DOHH2 (cell line): ENCODE data around the gene PPP1R11.
A peak's percentile ranks its signal among the peaks of the same experiment; 100 is the strongest.

ENCODE experiments used
- H3F3A ChIP-seq: fragments of 200-600 bp; sonication (generic), shearing (Covaris generic); 2 replicates; pipeline ENCODE4 v1.6.0; 2016; ENCODE audit warnings: antibody characterized with exemption, mild to moderate bottlenecking; ENCODE audit not compliant: control insufficient read depth, insufficient read depth
- H3K27ac ChIP-seq: fragments of 200-600 bp; sonication (generic); 2 replicates; pipeline ENCODE4 v1.5.1; 2014; ENCODE audit warnings: low read depth, mild to moderate bottlenecking, low read length, moderate library complexity
- H3K27me3 ChIP-seq: fragments of 200-600 bp; sonication (generic); 2 replicates; pipeline ENCODE4 v1.6.1; 2014; ENCODE audit warnings: mild to moderate bottlenecking, low read length, mixed read lengths; ENCODE audit not compliant: control insufficient read depth
- H3K36me3 ChIP-seq: fragments of 200-600 bp; sonication (generic); 2 replicates; pipeline ENCODE4 v1.6.1; 2014; ENCODE audit warnings: mild to moderate bottlenecking, low read length, moderate library complexity, mixed read lengths; ENCODE audit not compliant: control insufficient read depth
- H3K4me1 ChIP-seq: fragments of 200-600 bp; sonication (generic); 2 replicates; pipeline ENCODE4 v1.6.1; 2014; ENCODE audit warnings: mild to moderate bottlenecking, low read length, mixed read lengths; ENCODE audit not compliant: control insufficient read depth
- H3K4me2 ChIP-seq: fragments of 200-600 bp; sonication (generic); 2 replicates; pipeline ENCODE4 v1.6.0; 2014; ENCODE audit warnings: mild to moderate bottlenecking, low read length, moderate library complexity
- H3K4me3 ChIP-seq: fragments of 200-600 bp; sonication (generic); 2 replicates; pipeline ENCODE4 v1.5.1; 2014; ENCODE audit warnings: mild to moderate bottlenecking, low read length, mixed read lengths
- H3K79me2 ChIP-seq: fragments of 200-600 bp; sonication (generic); 2 replicates; pipeline ENCODE4 v1.6.1; 2014; ENCODE audit warnings: mild to moderate bottlenecking, low read length, mixed read lengths; ENCODE audit not compliant: control insufficient read depth
- H3K9me2 ChIP-seq: fragments of 200-600 bp; sonication (generic); replicated peaks from 2 replicates; pipeline ENCODE4 v1.6.1; 2014; ENCODE audit warnings: mild to moderate bottlenecking, low read length, mixed read lengths; ENCODE audit not compliant: control insufficient read depth
- H3K9me3 ChIP-seq: fragments of 200-600 bp; sonication (generic); 2 replicates; pipeline ENCODE4 v1.6.1; 2014; ENCODE audit warnings: antibody characterized with exemption, low read length, mixed read lengths; ENCODE audit not compliant: control insufficient read depth, insufficient read depth
- H4K20me1 ChIP-seq: fragments of 200-600 bp; sonication (generic); 2 replicates; pipeline ENCODE4 v1.6.0; 2014; ENCODE audit warnings: low read depth, mild to moderate bottlenecking, antibody characterized with exemption, low read length, moderate library complexity; ENCODE audit not compliant: control insufficient read depth, insufficient read depth
- EZH2phosphoT487 ChIP-seq: fragments of 200-600 bp; sonication (generic); IDR thresholded peaks from 2 replicates; pipeline ENCODE4 v1.6.1; 2017; ENCODE audit warnings: borderline replicate concordance, mild to moderate bottlenecking, antibody characterized with exemption, low read length, moderate library complexity, mixed read lengths
- TF ChIP-seq, protein P1 (sequence below): fragments of 200-600 bp; sonication (generic); IDR thresholded peaks from one replicate; pipeline ENCODE4 v1.5.1; 2014; ENCODE audit warnings: antibody characterized with exemption, mild to moderate bottlenecking, low read depth, low read length; ENCODE audit not compliant: poor library complexity, severe bottlenecking

PPP1R11 gene

DNA sequence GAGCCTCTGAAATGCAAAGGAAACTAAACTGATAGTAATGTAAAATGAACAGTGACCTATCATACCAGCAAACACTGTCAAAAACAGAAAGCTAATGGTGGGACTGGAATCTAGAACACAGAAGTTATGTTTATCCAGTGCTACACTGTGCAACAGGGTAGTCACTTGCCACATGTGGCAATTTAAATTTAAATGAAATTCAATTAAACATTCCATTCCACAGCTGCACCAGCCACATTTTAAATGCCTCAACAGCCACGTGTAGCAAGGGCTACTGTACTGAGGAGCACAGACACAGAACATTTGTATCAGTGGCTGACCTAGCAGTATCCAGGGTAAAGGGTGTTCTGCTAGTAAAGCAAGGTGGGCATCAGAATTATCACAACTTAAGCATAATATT is 11.5 kb upstream of the PPP1R11 start:
- TF ChIP-seq EZH2phosphoT487: no peak
- TF ChIP-seq, protein P1, sequence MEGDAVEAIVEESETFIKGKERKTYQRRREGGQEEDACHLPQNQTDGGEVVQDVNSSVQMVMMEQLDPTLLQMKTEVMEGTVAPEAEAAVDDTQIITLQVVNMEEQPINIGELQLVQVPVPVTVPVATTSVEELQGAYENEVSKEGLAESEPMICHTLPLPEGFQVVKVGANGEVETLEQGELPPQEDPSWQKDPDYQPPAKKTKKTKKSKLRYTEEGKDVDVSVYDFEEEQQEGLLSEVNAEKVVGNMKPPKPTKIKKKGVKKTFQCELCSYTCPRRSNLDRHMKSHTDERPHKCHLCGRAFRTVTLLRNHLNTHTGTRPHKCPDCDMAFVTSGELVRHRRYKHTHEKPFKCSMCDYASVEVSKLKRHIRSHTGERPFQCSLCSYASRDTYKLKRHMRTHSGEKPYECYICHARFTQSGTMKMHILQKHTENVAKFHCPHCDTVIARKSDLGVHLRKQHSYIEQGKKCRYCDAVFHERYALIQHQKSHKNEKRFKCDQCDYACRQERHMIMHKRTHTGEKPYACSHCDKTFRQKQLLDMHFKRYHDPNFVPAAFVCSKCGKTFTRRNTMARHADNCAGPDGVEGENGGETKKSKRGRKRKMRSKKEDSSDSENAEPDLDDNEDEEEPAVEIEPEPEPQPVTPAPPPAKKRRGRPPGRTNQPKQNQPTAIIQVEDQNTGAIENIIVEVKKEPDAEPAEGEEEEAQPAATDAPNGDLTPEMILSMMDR: no peak
- Histone ChIP-seq H3K9me3 (no peaks in the 10 kb centered on the region), H3K4me1 (peaks cover 10% of the 10 kb centered on the region), H3K79me2 (peaks cover 15% of the 10 kb centered on the region), H3K9me2 (no peaks in the 10 kb centered on the region), H3F3A (no peaks in the 10 kb centered on the region; the same call in 1 of the 2 replicates), H3K27ac (no peak overlapping the region), H3K4me2 (no peak overlapping the region), H3K36me3 (peaks cover 40% of the 10 kb centered on the region), H3K4me3 (no peak overlapping the region), H4K20me1 (no peaks in the 10 kb centered on the region; the same call in 1 of the 2 replicates), H3K27me3 (no peaks in the 10 kb centered on the region)

DNA sequence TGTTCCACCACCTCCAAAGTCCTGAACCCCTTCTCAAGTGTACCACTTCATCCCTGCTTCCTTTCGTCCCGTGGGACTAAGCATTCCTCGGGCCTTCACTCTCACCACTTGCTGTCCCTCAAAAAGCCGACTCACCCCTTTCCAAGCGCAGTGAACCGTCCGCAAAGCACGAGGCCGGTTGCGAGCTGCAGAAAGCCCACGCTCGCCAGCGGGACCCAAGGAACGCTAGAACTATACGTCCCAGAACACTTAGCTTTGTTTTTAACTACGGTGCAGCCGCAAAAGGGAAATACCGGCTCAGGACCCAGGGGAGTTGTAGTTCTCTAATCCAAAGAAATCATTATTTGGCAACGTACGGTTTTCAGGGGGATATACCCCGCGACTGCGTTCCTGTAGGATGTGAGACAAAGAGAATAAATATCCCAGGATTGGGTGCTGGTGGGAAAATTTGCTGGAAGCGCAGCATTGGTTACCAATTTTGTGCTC is 6.3 kb upstream of the PPP1R11 start:
- H3K4me3 ChIP-seq: peak overlapping the region; percentile 100
- H3K9me3 ChIP-seq: no peaks in the 10 kb centered on the region
- TF ChIP-seq, protein P1: no peak
- TF ChIP-seq EZH2phosphoT487: no peak
- H4K20me1 ChIP-seq: no peaks in the 10 kb centered on the region
- H3K36me3 ChIP-seq: peaks cover 56% of the 10 kb centered on the region
- no peaks in the 10 kb centered on the region for H3K27me3 ChIP-seq
- H3K79me2 ChIP-seq: peaks cover 44% of the 10 kb centered on the region
- peak overlapping the region; percentile 81 for H3K4me2 ChIP-seq
- peak overlapping the region; percentile 49; the same call in 1 of the 2 replicates for H3K27ac ChIP-seq
- H3K9me2 ChIP-seq: no peaks in the 10 kb centered on the region
- H3K4me1 ChIP-seq: peaks cover 26% of the 10 kb centered on the region
- peaks cover 4% of the 10 kb centered on the region; the same call in 1 of the 2 replicates for H3F3A ChIP-seq

DNA sequence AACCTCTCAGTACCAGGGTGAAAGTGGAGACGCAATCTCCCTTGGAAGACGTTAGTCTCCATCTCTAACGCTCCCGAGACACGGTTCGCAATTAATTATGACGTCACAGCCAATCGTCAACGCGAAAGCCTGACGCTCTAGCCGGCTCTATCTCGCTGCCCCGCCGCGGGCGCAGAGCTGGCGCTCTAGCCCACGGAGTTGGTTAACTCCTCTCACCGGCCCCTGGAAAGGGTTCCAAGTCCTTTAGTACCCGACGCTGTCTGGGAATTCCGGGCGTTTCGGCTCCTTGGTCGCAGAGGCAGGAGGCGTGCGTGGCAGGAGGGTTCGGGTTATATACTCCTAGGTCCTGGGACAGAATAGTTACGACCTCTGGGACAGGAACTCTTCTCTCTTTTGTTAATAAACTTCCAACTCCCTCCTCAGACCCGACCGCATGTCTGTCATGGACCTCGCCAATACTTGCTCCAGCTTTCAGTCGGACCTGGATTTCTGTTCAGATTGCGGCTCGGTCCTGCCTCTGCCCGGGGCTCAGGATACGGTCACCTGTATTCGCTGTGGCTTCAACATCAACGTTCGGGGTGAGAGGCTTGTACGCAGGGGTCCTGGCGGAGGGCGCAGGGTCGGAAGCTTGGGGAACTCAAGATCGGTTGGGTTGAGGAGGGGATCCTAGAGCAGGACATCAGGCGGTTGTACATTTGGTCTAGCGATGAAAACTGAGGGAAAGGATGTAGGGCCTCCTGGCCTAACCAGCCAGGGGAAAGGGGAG is 5.7 kb upstream of the PPP1R11 start, which contains the start of gene POLR1H:
Gene POLR1H (plus strand): TSS at position 174 of the 766 bp plus-strand sequence. CDS start 260 bp downstream, at position 434.
- H3K9me3 ChIP-seq: no peaks in the 10 kb centered on the region
- no peaks in the 10 kb centered on the region for H3K27me3 ChIP-seq
- H3K79me2 ChIP-seq: peaks cover 44% of the 10 kb centered on the region
- peaks cover 32% of the 10 kb centered on the region for H3K4me1 ChIP-seq
- peak within 1 kb of the TSS; percentile 81 for H3K4me2 ChIP-seq
- peak within 1 kb of the TSS; percentile 49 for H3K27ac ChIP-seq
- TF ChIP-seq EZH2phosphoT487: no peak
- H3K9me2 ChIP-seq: no peaks in the 10 kb centered on the region
- H3K36me3 ChIP-seq: peaks cover 56% of the 10 kb centered on the region
- H3F3A ChIP-seq: peaks cover 4% of the 10 kb centered on the region; the same call in 1 of the 2 replicates
- peak within 1 kb of the TSS; percentile 100 for H3K4me3 ChIP-seq
- H4K20me1 ChIP-seq: no peaks in the 10 kb centered on the region

DNA sequence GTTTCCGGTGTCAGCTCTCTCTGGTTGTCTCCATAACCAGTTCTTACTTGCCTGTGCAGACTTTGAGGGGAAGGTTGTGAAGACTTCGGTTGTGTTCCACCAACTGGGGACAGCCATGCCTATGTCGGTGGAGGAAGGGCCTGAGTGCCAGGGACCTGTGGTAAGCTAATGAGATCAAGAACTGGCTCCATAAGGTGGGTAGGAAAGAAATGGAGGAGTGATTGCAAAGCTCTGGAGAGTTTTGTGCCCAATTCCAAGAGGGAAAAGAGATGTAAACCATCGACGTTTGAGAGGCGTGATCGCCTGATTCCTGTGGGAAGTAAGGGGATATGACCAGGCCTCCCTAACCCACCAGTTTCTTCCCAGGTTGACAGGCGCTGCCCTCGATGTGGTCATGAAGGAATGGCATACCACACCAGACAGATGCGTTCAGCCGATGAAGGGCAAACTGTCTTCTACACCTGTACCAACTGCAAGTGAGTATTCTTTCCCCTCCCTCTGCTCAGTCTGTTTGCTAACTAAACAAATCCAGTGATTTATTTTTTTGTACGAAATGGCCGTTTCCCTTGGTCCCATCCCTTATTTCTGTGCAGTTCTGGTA is 5.0 kb upstream of the PPP1R11 start:
- H3K79me2 ChIP-seq: peaks cover 44% of the 10 kb centered on the region
- H3K27me3 ChIP-seq: no peaks in the 10 kb centered on the region
- no peaks in the 10 kb centered on the region for H3K9me3 ChIP-seq
- peak overlapping the region; percentile 100 for H3K4me3 ChIP-seq
- H4K20me1 ChIP-seq: no peaks in the 10 kb centered on the region
- peaks cover 51% of the 10 kb centered on the region for H3K36me3 ChIP-seq
- peaks cover 34% of the 10 kb centered on the region for H3K4me1 ChIP-seq
- peak overlapping the region; percentile 81 for H3K4me2 ChIP-seq
- H3F3A ChIP-seq: peaks cover 4% of the 10 kb centered on the region; the same call in 1 of the 2 replicates
- no peaks in the 10 kb centered on the region for H3K9me2 ChIP-seq
- H3K27ac ChIP-seq: peak overlapping the region; percentile 49; the same call in 1 of the 2 replicates
- no peak for TF ChIP-seq EZH2phosphoT487
- TF ChIP-seq, protein P1: no peak
